HAP-1 (cell line): ENCODE results near the gene NOB1.

Experiments
- DNase-seq, 2 experiments: peaks; one replicate each; pipeline ENCODE4 v3.0.0-alpha.2; 2016 to 2020; ENCODE audit warnings: low spot score in 2 of 2
- H3K27me3 ChIP-seq: fragments of 250-450 bp; sonication (Bioruptor Pico); 2 replicates; pipeline ENCODE4 v1.5.1; 2020; ENCODE audit warnings: low read depth, mild to moderate bottlenecking, moderate library complexity
- H3K36me3 ChIP-seq: fragments of 250-450 bp; sonication (Bioruptor Pico); replicated peaks from 2 replicates; pipeline ENCODE4 v1.5.1; 2020; ENCODE audit warnings: mild to moderate bottlenecking
- H3K4me1 ChIP-seq: fragments of 250-450 bp; sonication (Bioruptor Pico); 2 replicates; pipeline ENCODE4 v1.5.1; 2020; ENCODE audit warnings: mild to moderate bottlenecking
- H3K4me3 ChIP-seq: fragments of 250-450 bp; sonication (Bioruptor Pico); 2 replicates; pipeline ENCODE4 v1.5.1; 2020; ENCODE audit warnings: mild to moderate bottlenecking, moderate library complexity
- H3K9me3 ChIP-seq: fragments of 250-450 bp; sonication (Bioruptor Pico); 2 replicates; pipeline ENCODE4 v1.5.1; 2020; ENCODE audit warnings: mild to moderate bottlenecking, moderate library complexity
- in situ Hi-C: fragments of 300-500 bp; cut with MboI; formaldehyde crosslinking; loops from 3 replicates; pipeline ENCODE4 v1.14.3; 2020; ENCODE audit warnings: low sequenced_read_pairs, inconsistent platforms, mixed read lengths

NOB1 gene

GRCh38 chr16:69703638-69704037, 51.1 kb downstream of the NOB1 start:
- in situ Hi-C loops: no loop called here
- peaks cover 22% of the 10 kb centered on the region for H3K36me3 ChIP-seq
- DNase-seq: no peak

GRCh38 chr16:69701866-69702265, 52.9 kb downstream of the NOB1 start:
- peaks cover 22% of the 10 kb centered on the region for H3K36me3 ChIP-seq
- no peak overlapping the region for H3K4me3 ChIP-seq
- in situ Hi-C loops: no loop called here
- no peak for DNase-seq
- no peaks in the 10 kb centered on the region for H3K27me3 ChIP-seq
- no peaks in the 10 kb centered on the region for H3K9me3 ChIP-seq
- no peaks in the 10 kb centered on the region; the same call in 1 of the 2 replicates for H3K4me1 ChIP-seq

More at GRCh38 chr16:69703638-69704037, 51.1 kb downstream of the NOB1 start:
- Histone ChIP-seq H3K4me1 (no peaks in the 10 kb centered on the region), H3K9me3 (no peaks in the 10 kb centered on the region), H3K27me3 (no peaks in the 10 kb centered on the region), H3K4me3 (no peak overlapping the region)

- in situ Hi-C loops: no loop called here
- no peaks in the 10 kb centered on the region for H3K9me3 ChIP-seq
- DNase-seq: no peak
- no peaks in the 10 kb centered on the region; the same call in 1 of the 2 replicates for H3K4me1 ChIP-seq
- no peaks in the 10 kb centered on the region for H3K27me3 ChIP-seq
- no peak overlapping the region for H3K4me3 ChIP-seq
- peaks cover 20% of the 10 kb centered on the region for H3K36me3 ChIP-seq
Observed at GRCh38 chr16:69701452-69701851, 53.3 kb downstream of the NOB1 start.

- no peaks in the 10 kb centered on the region for H3K9me3 ChIP-seq
- H3K4me1 ChIP-seq: no peaks in the 10 kb centered on the region; the same call in 1 of the 2 replicates
- no peaks in the 10 kb centered on the region for H3K27me3 ChIP-seq
- no peak for DNase-seq
- in situ Hi-C loops: no loop called here
- no peak overlapping the region for H3K4me3 ChIP-seq
- H3K36me3 ChIP-seq: peaks cover 32% of the 10 kb centered on the region
Observed at GRCh38 chr16:69699915-69700314, 54.8 kb downstream of the NOB1 start.

GRCh38 chr16:69698404-69698803, 56.3 kb downstream of the NOB1 start:
- no peak for DNase-seq

GRCh38 chr16:69693916-69694315, 60.8 kb downstream of the NOB1 start:
- in situ Hi-C loops: no loop called here
- no peaks in the 10 kb centered on the region for H3K27me3 ChIP-seq
- H3K4me1 ChIP-seq: no peaks in the 10 kb centered on the region; the same call in 1 of the 2 replicates
- no peak for DNase-seq
- no peaks in the 10 kb centered on the region for H3K9me3 ChIP-seq
- H3K36me3 ChIP-seq: peaks cover 51% of the 10 kb centered on the region
- no peak overlapping the region for H3K4me3 ChIP-seq

More at GRCh38 chr16:69698404-69698803, 56.3 kb downstream of the NOB1 start:
- in situ Hi-C loops: no loop called here
- Histone ChIP-seq H3K27me3 (no peaks in the 10 kb centered on the region), H3K4me3 (no peak overlapping the region), H3K36me3 (peaks cover 38% of the 10 kb centered on the region), H3K9me3 (no peaks in the 10 kb centered on the region), H3K4me1 (no peaks in the 10 kb centered on the region; the same call in 1 of the 2 replicates)

GRCh38 chr16:69691980-69692911, 62.5 kb downstream of the NOB1 start:
- Histone ChIP-seq H3K4me1 (no peaks in the 10 kb centered on the region), H3K4me3 (no peak overlapping the region), H3K9me3 (no peaks in the 10 kb centered on the region), H3K36me3 (peaks cover 53% of the 10 kb centered on the region), H3K27me3 (no peaks in the 10 kb centered on the region)
- DNase-seq: no peak
- in situ Hi-C loops: no loop called here
